H1 (cell line): ENCODE results near the gene IFNK. TPM values are rescaled to one million over a fixed set of nuclear protein-coding genes. Genes with fewer than 3 reads are reported as not detected.

Experiments used
- CTCF ChIA-PET: fragments of 300-600 bp; sonication (Branson Sonifier 250); formaldehyde crosslinking; loops from one replicate; lab custom pipeline; 2021; ENCODE audit not compliant: partially characterized antibody; lab: Charles Lee
- POLR2A ChIA-PET: fragments of 300-600 bp; sonication (Branson Sonifier 250); formaldehyde crosslinking; loops from one replicate; lab custom pipeline; 2021; ENCODE audit warnings: inconsistent platforms; ENCODE audit not compliant: partially characterized antibody; lab: Charles Lee
- DNase-seq, 2 experiments: peaks; one replicate each; pipeline versions ENCODE4 v3.0.0 to v3.0.0-alpha.2; 2010 to 2022; ENCODE audit warnings: low spot score in 2 of 2, low read depth in 1 of 2, mixed read lengths in 1 of 2
- FAIRE-seq: peaks from 2 replicates; lab custom pipeline; 2011; peaks lifted over from hg19 to GRCh38; lab: Jason Lieb, UNC
- H2AFZ ChIP-seq: 2 replicates; pipeline ENCODE4 v1.8.1; 2012; ENCODE audit warnings: low read length, inconsistent platforms
- H2AK5ac ChIP-seq: 2 replicates; pipeline ENCODE4 v1.6.1; 2013; ENCODE audit warnings: low read depth, low read length
- H2BK120ac ChIP-seq: replicated peaks from 2 replicates; pipeline ENCODE3; 2013; ENCODE audit warnings: low read depth, low read length, inconsistent platforms
- H2BK12ac ChIP-seq: 2 replicates; pipeline ENCODE4 v1.6.1; 2013; ENCODE audit warnings: low read depth, low read length
- H2BK15ac ChIP-seq: 2 replicates; pipeline ENCODE4 v1.6.1; 2013; ENCODE audit warnings: low read length
- H2BK20ac ChIP-seq: 2 replicates; pipeline ENCODE4 v1.6.1; 2013; ENCODE audit warnings: low read length
- H2BK5ac ChIP-seq: 2 replicates; pipeline ENCODE4 v1.6.1; 2013; ENCODE audit warnings: low read depth, low read length
- H3K14ac ChIP-seq: 2 replicates; pipeline ENCODE4 v1.6.1; 2013; ENCODE audit warnings: inconsistent platforms; ENCODE audit not compliant: insufficient read length
- H3K18ac ChIP-seq: 2 replicates; pipeline ENCODE4 v1.6.1; 2013; ENCODE audit warnings: low read length; ENCODE audit errors: extremely low read depth
- H3K23ac ChIP-seq: 2 replicates; pipeline ENCODE4 v1.6.1; 2013; ENCODE audit warnings: inconsistent platforms; ENCODE audit not compliant: insufficient read length
- H3K23me2 ChIP-seq: 2 replicates; pipeline ENCODE4 v1.6.1; 2013; ENCODE audit warnings: low read depth, low read length
- H3K27ac ChIP-seq: 2 replicates; pipeline ENCODE4 v1.6.1; 2011; ENCODE audit warnings: low read depth, low read length, inconsistent platforms
- H3K27me3 ChIP-seq, 4 experiments: replicated peaks in 1 of 4; 1 replicate in 1 of 4; 2 replicates in 3 of 4; pipeline versions ENCODE4 v1.6.1 to v1.8.1; 2011 to 2013; ENCODE audit warnings: low read length in 3 of 4, mild to moderate bottlenecking in 3 of 4, inconsistent platforms in 2 of 4, mixed read lengths in 2 of 4, moderate library complexity in 1 of 4; ENCODE audit not compliant: control insufficient read depth in 3 of 4, insufficient read depth in 3 of 4; ENCODE audit errors: extremely low read depth in 1 of 4
- H3K36me3 ChIP-seq, 4 experiments: 2 replicates each; pipeline versions ENCODE4 v1.6.1 to v1.8.1; 2011 to 2013; ENCODE audit warnings: mild to moderate bottlenecking in 4 of 4, low read length in 3 of 4, moderate library complexity in 2 of 4, control low read depth in 1 of 4, inconsistent platforms in 1 of 4; ENCODE audit not compliant: insufficient read depth in 4 of 4, control insufficient read depth in 2 of 4
- H3K4ac ChIP-seq: replicated peaks from 2 replicates; pipeline ENCODE3; 2013; ENCODE audit warnings: low read length, low read depth, mixed read lengths, inconsistent platforms; ENCODE audit not compliant: insufficient read length
- H3K4me1 ChIP-seq, 4 experiments: replicated peaks in 1 of 4; 1 replicate in 1 of 4; 2 replicates in 3 of 4; pipeline versions ENCODE4 v1.6.1 to v1.8.1; 2011 to 2013; ENCODE audit warnings: low read length in 3 of 4, inconsistent platforms in 2 of 4, mixed read lengths in 1 of 4; ENCODE audit not compliant: insufficient read depth in 4 of 4, control insufficient read depth in 3 of 4
- H3K4me2 ChIP-seq, 2 experiments: 2 replicates each; pipeline versions ENCODE4 v1.6.1 to v1.8.1; 2011 to 2013; ENCODE audit warnings: low read depth in 2 of 2, low read length in 2 of 2, control low read depth in 1 of 2, inconsistent platforms in 1 of 2, mild to moderate bottlenecking in 1 of 2; ENCODE audit not compliant: insufficient read depth in 1 of 2
- H3K4me3 ChIP-seq, 4 experiments: fragments of 200-600, 300-600 bp in 1 of 4; sonication (generic), shearing (Covaris generic), sonication (Bioruptor Twin) in 1 of 4; 2 replicates each; pipeline versions ENCODE4 v1.5.1 to v1.8.1; 2011 to 2016; ENCODE audit warnings: low read length in 4 of 4, low read depth in 3 of 4, control low read depth in 2 of 4, inconsistent platforms in 2 of 4, mild to moderate bottlenecking in 2 of 4, mixed read lengths in 1 of 4, moderate library complexity in 1 of 4; ENCODE audit not compliant: insufficient read depth in 2 of 4; ENCODE audit errors: extremely low read depth in 1 of 4
- H3K56ac ChIP-seq: replicated peaks from 2 replicates; pipeline ENCODE3; 2013; ENCODE audit warnings: low read depth, mild to moderate bottlenecking, mixed read lengths, low read length, inconsistent platforms; ENCODE audit not compliant: insufficient read length
- H3K79me1 ChIP-seq: 2 replicates; pipeline ENCODE4 v1.6.1; 2013; ENCODE audit warnings: low read depth, low read length, control low read depth
- H3K79me2 ChIP-seq, 2 experiments: 2 replicates each; pipeline versions ENCODE4 v1.6.1 to v1.8.1; 2012 to 2013; ENCODE audit warnings: low read length in 2 of 2, mild to moderate bottlenecking in 2 of 2, inconsistent platforms in 1 of 2; ENCODE audit not compliant: insufficient read depth in 2 of 2, control insufficient read depth in 1 of 2
- H3K9ac ChIP-seq, 4 experiments: replicated peaks in 1 of 4; 1 replicate in 1 of 4; 2 replicates in 3 of 4; pipeline versions ENCODE4 v1.6.1 to v1.8.1; 2011 to 2013; ENCODE audit warnings: low read depth in 3 of 4, low read length in 3 of 4, control low read depth in 2 of 4, mild to moderate bottlenecking in 2 of 4, moderate library complexity in 2 of 4, inconsistent platforms in 1 of 4; ENCODE audit errors: extremely low read depth in 1 of 4
- H3K9me3 ChIP-seq, 2 experiments: 2 replicates each; pipeline versions ENCODE4 v1.6.1 to v1.8.1; 2012 to 2013; ENCODE audit warnings: mild to moderate bottlenecking in 2 of 2, moderate library complexity in 2 of 2, control low read depth in 1 of 2, inconsistent platforms in 1 of 2, low read depth in 1 of 2, low read length in 1 of 2, mixed read lengths in 1 of 2; ENCODE audit not compliant: insufficient read depth in 2 of 2
- H4K20me1 ChIP-seq, 2 experiments: replicated peaks in 1 of 2; 2 replicates each; pipeline versions ENCODE3 to v1.8.1; 2011 to 2013; ENCODE audit warnings: inconsistent platforms in 2 of 2, low read length in 2 of 2, mild to moderate bottlenecking in 1 of 2; ENCODE audit not compliant: insufficient read depth in 2 of 2, control insufficient read depth in 1 of 2
- H4K5ac ChIP-seq: 2 replicates; pipeline ENCODE4 v1.6.1; 2013; ENCODE audit warnings: low read length, low read depth, mixed read lengths, inconsistent platforms; ENCODE audit not compliant: insufficient read length
- H4K8ac ChIP-seq: 2 replicates; pipeline ENCODE4 v1.8.0; 2013; ENCODE audit warnings: mild to moderate bottlenecking, moderate library complexity, low read length, inconsistent platforms; ENCODE audit not compliant: insufficient read depth; ENCODE audit errors: extremely low read depth
- H4K91ac ChIP-seq: replicated peaks from 2 replicates; pipeline ENCODE3; 2013; ENCODE audit warnings: low read length, mixed read lengths, inconsistent platforms; ENCODE audit not compliant: insufficient read length
- BRCA1 ChIP-seq: IDR thresholded peaks from 2 replicates; pipeline ENCODE4 v1.6.1; 2012; ENCODE audit warnings: low read depth, low read length, improper control_type of control experiment
- KDM4A ChIP-seq: IDR thresholded peaks from one replicate; pipeline ENCODE4 v1.7.1; 2012; ENCODE audit warnings: low read depth, mild to moderate bottlenecking, moderate library complexity, low read length, inconsistent platforms; ENCODE audit not compliant: severe bottlenecking
- POU5F1 ChIP-seq: IDR thresholded peaks from 2 replicates; pipeline ENCODE4 v1.6.1; 2011; ENCODE audit warnings: low read depth, mild to moderate bottlenecking, low read length, moderate library complexity
- RNF2 ChIP-seq: fragments of 200-900, 300-1000 bp; sonication (generic); IDR thresholded peaks from 2 replicates; pipeline ENCODE4 v1.7.1; 2016; ENCODE audit warnings: borderline replicate concordance, low read depth, mild to moderate bottlenecking, antibody characterized with exemption, low read length; ENCODE audit not compliant: poor library complexity, severe bottlenecking; ENCODE audit errors: missing control alignments
- RXRA ChIP-seq: IDR thresholded peaks from 2 replicates; pipeline ENCODE4 v1.6.1; 2011; ENCODE audit warnings: low read depth, mild to moderate bottlenecking, low read length, moderate library complexity; ENCODE audit not compliant: insufficient read depth
- SIRT6 ChIP-seq: IDR thresholded peaks from one replicate; pipeline ENCODE4 v1.7.1; 2012; ENCODE audit warnings: low read length, inconsistent platforms
- YY1 ChIP-seq: IDR thresholded peaks from 2 replicates; pipeline ENCODE4 v1.6.1; 2011; ENCODE audit warnings: low read depth, mild to moderate bottlenecking, low read length
- WGBS, 2 experiments: shearing (Covaris generic) in 1 of 2; methylation state at CpG; one replicate each; pipeline versions ENCODE4 v1.1.6 to v1.1.7; 2013 to 2015; ENCODE audit warnings: low lambda C conversion rate in 2 of 2, mixed read lengths in 2 of 2, inconsistent platforms in 1 of 2, low coverage in 1 of 2, missing lambda C conversion rate in 1 of 2; ENCODE audit not compliant: insufficient replicate concordance in 2 of 2, insufficient coverage in 1 of 2, insufficient read length in 1 of 2; ENCODE audit errors: extremely low coverage in 1 of 2, missing lambda C conversion rate in 1 of 2; 5-methylcytosine and 5-hydroxymethylcytosine counted together
- polyA plus RNA-seq, 7 experiments: library from polyadenylated mRNA; depleted of rRNA in 3 of 7; stranded (reverse) in 5 of 7; unstranded in 2 of 7; fragments of >200 nt in 5 of 7; fragments of 200-250 nt in 2 of 7; gene quantifications; 1 replicate in 5 of 7; 2 replicates in 1 of 7; 4 replicates in 1 of 7; pipeline versions ENCODE4 v1.2.1 to v1.2.3, GENCODE V29; 2011 to 2013; ENCODE audit warnings: missing spikeins in 2 of 7, mixed read lengths in 2 of 7
- total RNA-seq: library from RNA; stranded (reverse); fragmentation: NEBNext Ultra II Directional; extraction: Animal tissue kit (Norgen Biotek cat#: 25700); gene quantifications from 2 replicates; pipeline ENCODE4 v1.2.1, GENCODE V29; 2021
- TF ChIP-seq, protein P1 (sequence below): IDR thresholded peaks from 2 replicates; pipeline ENCODE4 v1.6.1; 2012; ENCODE audit warnings: inconsistent platforms

The IFNK gene
- total and polyA plus RNA-seq, 2 of the 8 experiments (the other 6 are each of a cell fraction or from before 2014, with no cell fraction given): not detected

DNA sequence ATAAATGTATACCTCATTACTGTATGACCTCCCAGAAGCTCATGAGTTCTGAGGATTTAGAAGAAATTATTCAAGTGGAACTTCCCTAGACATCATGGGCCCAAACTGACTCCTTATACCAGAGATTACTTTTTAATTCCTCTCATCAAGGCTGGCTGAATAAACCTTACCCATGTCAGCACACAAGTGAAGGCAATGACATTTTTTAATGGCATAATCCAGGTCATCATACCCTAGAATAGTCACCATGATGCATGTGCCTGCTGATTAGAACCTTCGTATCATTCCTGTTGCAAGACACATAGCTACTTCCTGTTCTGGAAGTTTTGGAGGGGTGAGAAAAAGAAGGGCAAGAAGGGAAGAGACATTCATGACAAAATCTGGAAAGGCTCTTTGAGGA lies 49.8 kb upstream of the IFNK start:
- no peak for DNase-seq
- 100% methylated on average over 1 of the region's 1 CpG; no CpG with 5 or more reads in 1 of the 2 experiments for WGBS, 2 experiments
- H3K4me3 ChIP-seq: no peak overlapping the region

More for the DNA sequence above, 49.8 kb upstream of the IFNK start:
- Histone ChIP-seq H4K20me1 (no peaks in the 10 kb centered on the region), H3K4me1 (peaks cover 0 to 13% (median 3%) of the 10 kb centered on the region in 4 experiments; a peak in 2 of 7 replicates), H2BK20ac (no peak overlapping the region), H4K8ac (no peak overlapping the region), H3K56ac (no peak overlapping the region), H2BK12ac (no peak overlapping the region), H3K36me3 (peaks cover 0 to 3% (median 0%) of the 10 kb centered on the region in 4 experiments; a peak in 2 of 8 replicates), H3K14ac (no peak overlapping the region), H2BK15ac (no peak overlapping the region), H3K79me1 (0 out of 2 replicates have a peak, but pooled peaks cover 2% of the 10 kb centered on the region), H3K9ac (no peak overlapping the region), H3K27ac (no peak overlapping the region), H2AFZ (no peak overlapping the region), H2BK120ac (no peak overlapping the region), H3K4me2 (no peak overlapping the region), H3K4ac (no peak overlapping the region), H4K5ac (no peak overlapping the region), H2AK5ac (no peak overlapping the region), H3K23ac (no peak overlapping the region), H3K23me2 (peaks cover under 1% of the 10 kb centered on the region; the same call in 1 of the 2 replicates), H4K91ac (no peak overlapping the region), H3K9me3 (peaks cover 5 to 6% of the 10 kb centered on the region in 2 experiments)
- POLR2A ChIA-PET: no interaction called here
- FAIRE-seq: no peak
- TF ChIP-seq, protein P1, sequence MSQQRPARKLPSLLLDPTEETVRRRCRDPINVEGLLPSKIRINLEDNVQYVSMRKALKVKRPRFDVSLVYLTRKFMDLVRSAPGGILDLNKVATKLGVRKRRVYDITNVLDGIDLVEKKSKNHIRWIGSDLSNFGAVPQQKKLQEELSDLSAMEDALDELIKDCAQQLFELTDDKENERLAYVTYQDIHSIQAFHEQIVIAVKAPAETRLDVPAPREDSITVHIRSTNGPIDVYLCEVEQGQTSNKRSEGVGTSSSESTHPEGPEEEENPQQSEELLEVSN: no peak
- TF ChIP-seq RNF2 (no peak), SIRT6 (no peak), POU5F1 (no peak), RXRA (no peak), KDM4A (no peak), BRCA1 (no peak), YY1 (no peak)
- TF ChIP-seq, all 59 proteins: peak for 0
- no peak overlapping the region for H3K18ac ChIP-seq
- no peak overlapping the region for H2BK5ac ChIP-seq
- CTCF ChIA-PET: interaction anchor here (1.5 to 6.9 kb wide), 3 partner anchors 11 to 141 kb away, joined by 3 to 28 read pairs (median 5); no protein-coding TSS in a partner anchor
- H3K79me2 ChIP-seq: peaks cover 0 to 5% of the 10 kb centered on the region in 2 experiments; a peak in 1 of 4 replicates
- no peaks in the 10 kb centered on the region for H3K27me3 ChIP-seq
